D721Med (cell line): ENCODE data around the gene HSPA2.

Experiments used
- DNase-seq: peaks from one replicate; pipeline ENCODE4 v3.0.0; 2011; ENCODE audit warnings: low spot score; ENCODE audit not compliant: insufficient read length
- FAIRE-seq: peaks from 2 replicates; lab custom pipeline; 2011; peaks lifted over from hg19 to GRCh38; lab: Jason Lieb, UNC
- CTCF ChIP-seq: IDR thresholded peaks from 2 replicates; pipeline ENCODE4 v1.5.1; 2012; ENCODE audit warnings: mild to moderate bottlenecking, control low read depth; ENCODE audit not compliant: insufficient read depth; ENCODE audit errors: missing control alignments

The HSPA2 gene

DNA sequence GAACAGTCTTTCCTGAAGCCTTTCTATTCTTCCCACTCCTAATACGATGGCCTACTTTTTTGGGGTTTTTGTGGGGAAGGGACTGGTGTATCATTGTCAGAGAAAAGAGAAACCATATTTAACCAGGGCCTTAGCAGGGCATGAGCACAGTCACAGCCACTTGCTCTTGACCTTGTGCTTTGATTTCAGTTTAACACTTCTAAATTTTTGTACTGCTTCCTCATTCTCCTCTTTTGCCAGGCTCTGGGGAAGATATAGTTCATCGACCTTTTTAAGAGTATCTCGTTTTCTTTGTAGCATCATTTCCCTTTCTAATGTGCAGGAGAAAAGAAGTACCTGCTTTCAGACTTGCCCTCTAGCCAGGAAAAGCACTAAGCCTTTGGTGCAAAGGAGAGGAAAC, 33.8 kb upstream of the HSPA2 start:
- FAIRE-seq (no peak), DNase-seq (no peak)
- no peak for TF ChIP-seq CTCF

DNA sequence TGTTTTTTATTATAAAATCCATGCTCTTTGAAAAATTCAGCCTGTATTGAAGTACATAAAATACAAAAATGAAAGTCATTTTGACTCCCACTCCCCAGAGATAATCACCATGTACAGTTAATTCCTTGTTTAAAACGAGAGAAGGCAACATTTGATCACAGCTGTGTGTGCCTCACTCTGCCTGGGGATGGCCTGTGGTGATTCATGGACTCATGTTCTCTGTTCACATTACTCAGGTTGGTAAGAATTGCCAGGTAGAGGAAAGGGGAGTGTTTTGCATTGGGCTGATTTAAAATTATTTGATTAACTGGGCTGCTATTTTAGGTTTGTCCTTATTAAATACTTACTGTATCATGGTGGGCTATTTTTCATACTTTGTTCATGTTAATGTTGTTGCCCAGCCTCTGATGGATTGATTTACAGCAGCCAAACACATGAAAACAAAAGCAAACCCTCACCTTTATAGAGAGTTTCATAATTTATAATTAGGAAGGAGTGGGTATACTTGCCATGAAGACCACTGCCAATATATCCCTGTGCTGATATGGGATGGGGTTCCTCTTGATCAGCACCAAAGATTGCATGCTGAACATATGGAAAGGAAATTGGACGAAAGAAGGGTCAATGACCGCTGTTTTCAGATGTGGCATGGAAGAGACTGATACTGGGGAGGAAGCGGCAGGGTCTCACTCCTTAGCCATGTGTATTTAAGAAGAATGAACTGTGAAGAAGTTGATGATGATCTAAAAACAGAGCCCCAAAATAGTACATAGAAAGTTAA, 33.0 kb upstream of the HSPA2 start:
- no peak for DNase-seq
- no peak for FAIRE-seq
- no peak for TF ChIP-seq CTCF

DNA sequence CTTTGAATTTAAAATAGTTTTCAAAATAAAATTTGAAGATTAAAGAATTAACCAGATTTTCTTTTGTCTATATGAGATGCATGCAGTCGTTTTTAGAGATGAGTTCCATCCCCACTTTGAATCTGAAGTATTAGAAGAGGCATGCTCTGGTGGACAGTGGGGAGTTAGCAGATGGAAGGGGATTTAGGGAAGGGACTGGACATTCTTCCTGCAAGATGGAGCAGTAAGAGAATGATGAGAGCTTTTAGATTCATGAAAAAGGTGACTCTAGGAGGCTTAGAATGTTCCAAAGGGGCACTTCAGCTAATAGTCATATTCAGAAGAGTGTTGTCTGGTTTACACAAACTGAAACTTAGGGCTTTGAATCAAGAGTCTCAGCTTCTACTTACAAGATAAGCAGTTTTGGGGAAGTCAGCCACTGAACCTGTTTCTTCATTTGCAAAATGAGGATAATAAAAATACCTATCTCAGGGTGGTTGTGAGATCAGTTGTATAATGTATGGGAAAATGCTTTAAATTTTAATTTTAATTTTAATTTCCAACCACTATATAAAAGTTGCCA, 32.2 kb upstream of the HSPA2 start:
- TF ChIP-seq CTCF: no peak
- FAIRE-seq: no peak

GRCh38 chr14:64509036-64509435, 31.5 kb upstream of the HSPA2 start:
- TF ChIP-seq CTCF: no peak
- DNase-seq: no peak
- no peak for FAIRE-seq

More for the DNA sequence above, 32.2 kb upstream of the HSPA2 start:
- DNase-seq: no peak

DNA sequence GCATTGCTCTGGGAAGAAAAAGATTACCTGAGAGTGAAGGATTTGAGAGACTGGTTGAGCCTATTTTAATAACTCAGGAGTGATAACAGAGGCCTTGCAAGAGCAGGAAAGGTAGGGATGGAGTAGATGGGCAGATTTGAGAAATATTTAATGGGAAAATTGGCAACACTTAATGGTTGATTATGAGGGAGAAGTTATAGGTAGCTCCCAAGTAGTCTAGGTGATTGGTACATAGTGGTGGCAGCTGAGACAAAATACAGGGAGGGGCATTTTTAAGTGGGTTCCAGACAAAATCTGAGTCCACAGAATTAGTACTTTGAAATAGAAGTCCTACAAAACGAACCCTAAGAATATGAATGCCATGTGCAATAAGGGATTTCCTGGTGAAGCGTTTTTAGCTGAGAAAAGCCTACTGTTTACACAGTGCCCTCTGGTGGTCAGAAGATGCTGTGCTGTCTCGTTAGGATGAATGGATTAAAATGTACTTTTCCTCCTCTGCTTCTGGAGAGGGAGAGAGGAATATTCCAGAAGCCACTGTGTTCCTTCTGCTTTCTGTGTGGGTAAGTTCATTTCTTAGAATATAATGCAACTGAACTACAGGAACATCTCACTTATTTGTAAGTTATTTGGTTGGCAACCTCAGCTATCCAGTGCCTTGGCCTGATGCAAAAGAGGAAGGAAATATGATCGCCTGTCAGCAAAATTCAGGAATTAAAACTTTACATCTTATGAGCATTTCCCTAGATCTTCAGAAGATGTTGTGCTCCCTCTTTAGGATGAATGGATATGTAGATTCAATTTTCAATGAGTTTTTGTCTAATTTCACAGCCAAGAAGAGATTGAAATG, 29.5 kb upstream of the HSPA2 start:
- peak; percentile 84 for FAIRE-seq
- DNase-seq: no peak
- peak; percentile 87 for TF ChIP-seq CTCF

DNA sequence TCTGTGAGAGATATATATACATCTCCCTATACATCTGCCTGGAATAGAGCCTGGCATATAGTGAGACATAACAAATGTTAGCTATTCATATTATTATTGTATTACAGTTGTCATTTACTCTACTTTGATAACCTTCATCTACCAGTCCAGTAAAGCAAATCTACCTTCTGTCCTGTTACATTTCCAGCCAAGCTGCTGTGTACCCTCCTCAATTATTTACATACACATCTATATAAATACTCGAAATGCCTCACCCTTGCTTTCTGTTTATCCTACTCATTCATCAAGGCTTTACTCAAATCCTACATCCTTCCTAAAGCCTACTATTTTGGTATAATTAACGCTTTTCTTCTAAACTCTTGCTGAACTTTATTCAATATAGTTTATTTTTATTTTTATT, 27.3 kb upstream of the HSPA2 start:
- FAIRE-seq (no peak), DNase-seq (no peak)
- no peak for TF ChIP-seq CTCF

GRCh38 chr14:64515053-64515452, 25.5 kb upstream of the HSPA2 start:
- TF ChIP-seq CTCF: no peak
- DNase-seq: no peak
- FAIRE-seq: no peak
